ENCODE data around the gene VEGFB. TPM values are rescaled to one million over a fixed set of nuclear protein-coding genes. Genes with fewer than 3 reads are reported as not detected.

Gene VEGFB
- total RNA-seq, 4 donors from 2014 or later = 92.3 to 144 (median 108) TPM

- Histone ChIP-seq H3K9me3 (no peaks in the 10 kb centered on the region), H3K36me3 (peaks cover 26 to 69% (median 66%) of the 10 kb centered on the region in 4 donors), H3K27me3 (no peaks in the 10 kb centered on the region), H3K4me3 (no peak overlapping the region), H3K4me1 (peaks cover 22 to 34% (median 27%) of the 10 kb centered on the region in 4 donors), H3K27ac (replicated peaks in 1 of 4) (no peak overlapping the region)
- intact Hi-C loops (cut with DNase I) = no loop called here
- no peak for DNase-seq (ENCODE audit: extremely low spot score)
- TF ChIP-seq POLR2A (IDR thresholded peaks at IDR 0.05; ENCODE audit: low read depth) (no peak), POLR2AphosphoS5 (IDR thresholded peaks at IDR 0.05) (no peak), EP300 (IDR thresholded peaks at IDR 0.05) (no peak)
- TF ChIP-seq, protein P1, sequence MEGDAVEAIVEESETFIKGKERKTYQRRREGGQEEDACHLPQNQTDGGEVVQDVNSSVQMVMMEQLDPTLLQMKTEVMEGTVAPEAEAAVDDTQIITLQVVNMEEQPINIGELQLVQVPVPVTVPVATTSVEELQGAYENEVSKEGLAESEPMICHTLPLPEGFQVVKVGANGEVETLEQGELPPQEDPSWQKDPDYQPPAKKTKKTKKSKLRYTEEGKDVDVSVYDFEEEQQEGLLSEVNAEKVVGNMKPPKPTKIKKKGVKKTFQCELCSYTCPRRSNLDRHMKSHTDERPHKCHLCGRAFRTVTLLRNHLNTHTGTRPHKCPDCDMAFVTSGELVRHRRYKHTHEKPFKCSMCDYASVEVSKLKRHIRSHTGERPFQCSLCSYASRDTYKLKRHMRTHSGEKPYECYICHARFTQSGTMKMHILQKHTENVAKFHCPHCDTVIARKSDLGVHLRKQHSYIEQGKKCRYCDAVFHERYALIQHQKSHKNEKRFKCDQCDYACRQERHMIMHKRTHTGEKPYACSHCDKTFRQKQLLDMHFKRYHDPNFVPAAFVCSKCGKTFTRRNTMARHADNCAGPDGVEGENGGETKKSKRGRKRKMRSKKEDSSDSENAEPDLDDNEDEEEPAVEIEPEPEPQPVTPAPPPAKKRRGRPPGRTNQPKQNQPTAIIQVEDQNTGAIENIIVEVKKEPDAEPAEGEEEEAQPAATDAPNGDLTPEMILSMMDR (IDR thresholded peaks at IDR 0.05) = no peak
- WGBS = 69% methylated on average over 5 of the region's 15 CpGs
Measured at GRCh38 chr11:64256300-64256699, 21.9 kb downstream of the VEGFB start.

GRCh38 chr11:64258356-64258755, 24.0 kb downstream of the VEGFB start:
- Histone ChIP-seq H3K27ac (replicated peaks in 1 of 4) (no peak overlapping the region), H3K4me1 (peaks cover 6 to 16% (median 10%) of the 10 kb centered on the region in 4 donors), H3K27me3 (no peaks in the 10 kb centered on the region), H3K9me3 (no peaks in the 10 kb centered on the region), H3K4me3 (no peak overlapping the region), H3K36me3 (peaks cover 39 to 89% (median 87%) of the 10 kb centered on the region in 4 donors)
- no peak for TF ChIP-seq POLR2A (IDR thresholded peaks at IDR 0.05; ENCODE audit: low read depth)
- no peak for TF ChIP-seq EP300 (IDR thresholded peaks at IDR 0.05)
- TF ChIP-seq POLR2AphosphoS5 (IDR thresholded peaks at IDR 0.05) = no peak
- TF ChIP-seq, protein P1 (IDR thresholded peaks at IDR 0.05) = no peak
- intact Hi-C loops (cut with DNase I) = no loop called here
- 83% methylated on average over 7 of the region's 24 CpGs for WGBS
- DNase-seq (ENCODE audit: extremely low spot score) = no peak

- no peaks in the 10 kb centered on the region for H3K9me3 ChIP-seq
- no peak overlapping the region for H3K4me3 ChIP-seq
- H3K36me3 ChIP-seq = peaks cover 40 to 96% (median 93%) of the 10 kb centered on the region in 4 donors
Measured at GRCh38 chr11:64258946-64259532, 24.7 kb downstream of the VEGFB start.

DNA sequence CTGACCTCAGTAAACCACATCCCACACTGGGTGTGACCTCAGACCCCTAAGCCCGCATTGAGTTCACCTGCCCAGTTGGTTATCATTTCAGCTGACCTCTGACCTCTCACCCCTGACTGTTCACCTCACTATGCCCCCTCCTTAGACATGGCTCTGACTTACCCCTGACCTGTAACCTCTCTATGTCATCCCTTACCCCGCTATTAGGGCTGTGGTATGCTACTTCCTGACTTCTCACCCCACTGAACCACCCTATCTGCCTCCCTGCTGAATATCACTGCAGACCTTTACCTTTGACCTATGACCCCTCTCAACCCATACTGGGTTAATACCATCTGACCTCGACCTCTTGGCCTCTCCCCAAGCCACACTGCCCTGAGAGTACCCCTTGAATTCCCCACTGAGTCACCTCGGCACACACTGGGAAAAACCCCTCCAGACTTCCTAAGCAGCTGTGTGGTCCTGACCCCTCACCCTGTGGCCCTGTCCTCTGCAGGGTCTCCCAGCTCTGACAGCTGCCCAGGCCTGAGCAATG, 25.2 kb downstream of the VEGFB start:
- H3K9me3 ChIP-seq = no peaks in the 10 kb centered on the region
- TF ChIP-seq POLR2A (IDR thresholded peaks at IDR 0.05; ENCODE audit: low read depth) (no peak), POLR2AphosphoS5 (IDR thresholded peaks at IDR 0.05) (no peak), EP300 (IDR thresholded peaks at IDR 0.05) (no peak)
- TF ChIP-seq, protein P1 (IDR thresholded peaks at IDR 0.05) = no peak
- WGBS = 90% methylated on average over 4 of the region's 4 CpGs
- H3K27me3 ChIP-seq = no peaks in the 10 kb centered on the region
- intact Hi-C loops (cut with DNase I) = no loop called here
- peaks cover 0 to 4% (median 2%) of the 10 kb centered on the region in 4 donors for H3K4me1 ChIP-seq
- H3K36me3 ChIP-seq = peaks cover 45 to 98% (median 95%) of the 10 kb centered on the region in 4 donors
- H3K27ac ChIP-seq (replicated peaks in 1 of 4) = no peak overlapping the region
- H3K4me3 ChIP-seq = no peak overlapping the region
- DNase-seq (ENCODE audit: extremely low spot score) = no peak

More at GRCh38 chr11:64258946-64259532, 24.7 kb downstream of the VEGFB start:
- peaks cover 0 to 9% (median 4%) of the 10 kb centered on the region in 4 donors for H3K4me1 ChIP-seq
- WGBS = 95% methylated on average over 11 of the region's 32 CpGs
- intact Hi-C loops (cut with DNase I) = no loop called here
- TF ChIP-seq, protein P1 (IDR thresholded peaks at IDR 0.05) = no peak
- TF ChIP-seq EP300 (IDR thresholded peaks at IDR 0.05) (no peak), POLR2AphosphoS5 (IDR thresholded peaks at IDR 0.05) (no peak), POLR2A (IDR thresholded peaks at IDR 0.05; ENCODE audit: low read depth) (no peak)
- no peak for DNase-seq (ENCODE audit: extremely low spot score)
- no peak overlapping the region for H3K27ac ChIP-seq (replicated peaks in 1 of 4)
- no peaks in the 10 kb centered on the region for H3K27me3 ChIP-seq
